H9 (cell line): Measurements from ENCODE around the gene LARGE1. TPM values are rescaled to one million over a fixed set of nuclear protein-coding genes. Genes with fewer than 3 reads are reported as not detected.

Experiments used
- DNase-seq: peaks from one replicate; pipeline ENCODE4 v3.0.0-alpha.2; 2017
- H2AFZ ChIP-seq: one replicate; pipeline ENCODE4 v1.6.1; 2013; ENCODE audit warnings: mild to moderate bottlenecking, low read length, control low read depth, moderate library complexity
- H2AK5ac ChIP-seq: 2 replicates; pipeline ENCODE4 v1.6.1; 2013; ENCODE audit warnings: low read length, control low read depth, mixed read lengths; ENCODE audit not compliant: insufficient read length
- H2BK120ac ChIP-seq: one replicate; pipeline ENCODE4 v1.6.1; 2013; ENCODE audit warnings: low read depth, mild to moderate bottlenecking, low read length, control low read depth, inconsistent platforms; ENCODE audit not compliant: poor library complexity, severe bottlenecking
- H2BK12ac ChIP-seq: 2 replicates; pipeline ENCODE4 v1.6.1; 2013; ENCODE audit warnings: low read length, control low read depth, mixed read lengths, low read depth; ENCODE audit not compliant: insufficient read length
- H2BK15ac ChIP-seq: 2 replicates; pipeline ENCODE4 v1.6.1; 2013; ENCODE audit warnings: low read depth, low read length, control low read depth
- H2BK20ac ChIP-seq: one replicate; pipeline ENCODE4 v1.6.1; 2013; ENCODE audit warnings: low read depth, mild to moderate bottlenecking, low read length, control low read depth, inconsistent platforms; ENCODE audit not compliant: poor library complexity, severe bottlenecking
- H2BK5ac ChIP-seq: 2 replicates; pipeline ENCODE4 v1.6.1; 2013; ENCODE audit warnings: low read length, control low read depth, mixed read lengths; ENCODE audit not compliant: insufficient read length
- H3K14ac ChIP-seq: 2 replicates; pipeline ENCODE4 v1.6.1; 2013; ENCODE audit warnings: low read length, control low read depth; ENCODE audit not compliant: insufficient read depth
- H3K18ac ChIP-seq: 2 replicates; pipeline ENCODE4 v1.6.1; 2013; ENCODE audit warnings: low read depth, mild to moderate bottlenecking, mixed read lengths, low read length, control low read depth; ENCODE audit not compliant: insufficient read length
- H3K23ac ChIP-seq: 2 replicates; pipeline ENCODE4 v1.6.1; 2013; ENCODE audit warnings: low read length, control low read depth, mixed read lengths, low read depth; ENCODE audit not compliant: insufficient read length
- H3K23me2 ChIP-seq: 2 replicates; pipeline ENCODE4 v1.6.1; 2013; ENCODE audit warnings: low read depth, mild to moderate bottlenecking, mixed read lengths, low read length, control low read depth; ENCODE audit not compliant: insufficient read length, poor library complexity, severe bottlenecking
- H3K27ac ChIP-seq: 2 replicates; pipeline ENCODE4 v1.5.1; 2013; ENCODE audit warnings: low read length, control low read depth, mixed read lengths, low read depth; ENCODE audit not compliant: insufficient read length
- H3K27me3 ChIP-seq: 2 replicates; pipeline ENCODE4 v1.6.1; 2013; ENCODE audit warnings: low read length, control low read depth, inconsistent platforms; ENCODE audit not compliant: insufficient read depth
- H3K4ac ChIP-seq: 2 replicates; pipeline ENCODE4 v1.6.1; 2013; ENCODE audit warnings: low read depth, mild to moderate bottlenecking, control low read depth, inconsistent platforms, low read length, moderate library complexity
- H3K4me1 ChIP-seq: 2 replicates; pipeline ENCODE4 v1.6.1; 2013; ENCODE audit warnings: low read length, control low read depth, inconsistent platforms; ENCODE audit not compliant: insufficient read depth
- H3K4me2 ChIP-seq: 2 replicates; pipeline ENCODE4 v1.6.1; 2013; ENCODE audit warnings: low read length, control low read depth, mixed read lengths; ENCODE audit not compliant: insufficient read length, insufficient read depth
- H3K56ac ChIP-seq: 2 replicates; pipeline ENCODE4 v1.6.1; 2013; ENCODE audit warnings: low read depth, mild to moderate bottlenecking, mixed read lengths, low read length, control low read depth; ENCODE audit not compliant: insufficient read length
- H3K79me1 ChIP-seq: 2 replicates; pipeline ENCODE4 v1.6.1; 2013; ENCODE audit warnings: low read depth, mild to moderate bottlenecking, moderate library complexity, low read length, control low read depth, inconsistent platforms; ENCODE audit not compliant: insufficient read depth, poor library complexity, severe bottlenecking
- H3K79me2 ChIP-seq: 2 replicates; pipeline ENCODE4 v1.6.1; 2013; ENCODE audit warnings: low read length, control low read depth, inconsistent platforms; ENCODE audit not compliant: insufficient read depth
- H3K9ac ChIP-seq: 2 replicates; pipeline ENCODE4 v1.6.1; 2013; ENCODE audit warnings: low read length, control low read depth, mixed read lengths; ENCODE audit not compliant: insufficient read length; ENCODE audit errors: extremely low read depth
- H3K9me3 ChIP-seq: one replicate; pipeline ENCODE4 v1.6.1; 2013; ENCODE audit warnings: low read depth, low read length, inconsistent platforms; ENCODE audit not compliant: control insufficient read depth
- H3T11ph ChIP-seq: one replicate; pipeline ENCODE4 v1.6.1; 2013; ENCODE audit warnings: mild to moderate bottlenecking, low read length, control low read depth, inconsistent platforms
- H4K20me1 ChIP-seq: one replicate; pipeline ENCODE4 v1.6.1; 2013; ENCODE audit not compliant: control insufficient read depth, insufficient read length, insufficient read depth
- H4K5ac ChIP-seq: 2 replicates; pipeline ENCODE4 v1.6.1; 2013; ENCODE audit warnings: low read depth, mild to moderate bottlenecking, mixed read lengths, low read length, control low read depth; ENCODE audit not compliant: insufficient read length
- H4K8ac ChIP-seq: replicated peaks from 2 replicates; pipeline ENCODE4 v1.6.1; 2013; ENCODE audit warnings: low read length, control low read depth, mixed read lengths, low read depth; ENCODE audit not compliant: insufficient read length
- H4K91ac ChIP-seq: 2 replicates; pipeline ENCODE4 v1.6.1; 2013; ENCODE audit warnings: low read depth, mild to moderate bottlenecking, moderate library complexity, mixed read lengths, low read length, control low read depth; ENCODE audit not compliant: insufficient read length
- H3K27ac Mint-ChIP-seq, 3 experiments: 2 replicates in 2 of 3; 3 replicates in 1 of 3; pipeline ENCODE4 v1.8.0; 2020 to 2021; ENCODE audit warnings: mixed read lengths in 3 of 3, mild to moderate bottlenecking in 1 of 3, moderate library complexity in 1 of 3
- H3K27me3 Mint-ChIP-seq: 2 replicates; pipeline ENCODE4 v1.8.0; 2021; ENCODE audit warnings: low read depth, mild to moderate bottlenecking, moderate library complexity, mixed read lengths
- H3K36me3 Mint-ChIP-seq, 3 experiments: 2 replicates in 2 of 3; 3 replicates in 1 of 3; pipeline ENCODE4 v1.8.0; 2020 to 2021; ENCODE audit warnings: low read depth in 3 of 3, mixed read lengths in 3 of 3; ENCODE audit not compliant: insufficient read depth in 1 of 3
- H3K4me1 Mint-ChIP-seq, 2 experiments: 2 replicates each; pipeline ENCODE4 v1.8.0; 2020; ENCODE audit warnings: mixed read lengths in 2 of 2
- H3K4me3 Mint-ChIP-seq, 2 experiments: 2 replicates in 1 of 2; 3 replicates in 1 of 2; pipeline ENCODE4 v1.8.0; 2020 to 2021; ENCODE audit warnings: mild to moderate bottlenecking in 2 of 2, mixed read lengths in 2 of 2, moderate library complexity in 1 of 2
- H3K9me3 Mint-ChIP-seq, 2 experiments: 2 replicates in 1 of 2; 3 replicates in 1 of 2; pipeline ENCODE4 v1.8.0; 2020; ENCODE audit warnings: mild to moderate bottlenecking in 2 of 2, mixed read lengths in 2 of 2, moderate library complexity in 1 of 2
- CTCF ChIP-seq: fragments of 200-600 bp; sonication (generic); conservative IDR thresholded peaks from 3 replicates; pipeline ENCODE4 v1.8.0; 2021; ENCODE audit warnings: antibody characterized with exemption, mild to moderate bottlenecking
- WGBS: extraction: QIAGEN DNeasy Blood & Tissue Kit; methylation state at CpG from one replicate; pipeline ENCODE4 v1.1.7; 2013; ENCODE audit warnings: missing lambda C conversion rate, low lambda C conversion rate, mixed read lengths; ENCODE audit not compliant: insufficient read length; ENCODE audit errors: extremely low coverage; 5-methylcytosine and 5-hydroxymethylcytosine counted together
- total RNA-seq: library from RNA; stranded (reverse); gene quantifications from 2 replicates; pipeline ENCODE4 v1.2.1, GENCODE V29; 2021

Gene LARGE1
- total RNA-seq, 1 experiment from 2014 or later = 43.5 TPM

GRCh38 chr22:33605666-33606065, 314.6 kb downstream of the LARGE1 start:
- Histone ChIP-seq H3K18ac (no peak overlapping the region), H3K56ac (no peak overlapping the region), H3K27me3 (no peaks in the 10 kb centered on the region), H4K20me1 (no peaks in the 10 kb centered on the region), H3K23me2 (no peaks in the 10 kb centered on the region), H2BK20ac (no peak overlapping the region), H2BK12ac (no peak overlapping the region), H3K9ac (no peak overlapping the region), H3K23ac (no peak overlapping the region), H2AFZ (no peak overlapping the region), H2BK15ac (no peak overlapping the region), H4K91ac (no peak overlapping the region), H3K27ac (no peak overlapping the region), H2BK5ac (no peak overlapping the region), H3K4me2 (no peak overlapping the region), H4K5ac (no peak overlapping the region), H3K4me1 (no peaks in the 10 kb centered on the region), H3K79me2 (0 out of 2 replicates have a peak, but pooled peaks cover 1% of the 10 kb centered on the region), H3K9me3 (no peaks in the 10 kb centered on the region), H3K79me1 (no peaks in the 10 kb centered on the region), H3K14ac (no peak overlapping the region), H3T11ph (no peak overlapping the region), H2AK5ac (no peak overlapping the region), H4K8ac (no peak overlapping the region), H2BK120ac (no peak overlapping the region), H3K4ac (no peak overlapping the region)
- TF ChIP-seq CTCF = no peak
- Mint-ChIP-seq H3K4me3 (no peak overlapping the region), H3K27ac (no peak overlapping the region; a peak in 1 of 7 replicates), H3K9me3 (peaks cover 3 to 4% of the 10 kb centered on the region in 2 experiments; a peak in 4 of 5 replicates), H3K36me3 (peaks cover 11 to 24% (median 12%) of the 10 kb centered on the region in 3 experiments), H3K4me1 (peaks cover 7 to 10% of the 10 kb centered on the region in 2 experiments), H3K27me3 (peaks cover 9% of the 10 kb centered on the region)
- no CpG with 5 or more reads among the region's 11 CpGs for WGBS
- DNase-seq = no peak
